HG03378 (cell line): Measurements from ENCODE around the gene CNGB1.
"Not testable (repeated sequence)": the region's sequence is repeated elsewhere in the genome, so short reads cannot be mapped to it uniquely, and the experiment has no call there.

ENCODE experiments used
- ATAC-seq: cut with Tn5 transposase; IDR thresholded peaks from one replicate; pipeline ENCODE4 v1.9.1; 2021; ENCODE audit warnings: mild to moderate bottlenecking, moderate library complexity; ENCODE audit not compliant: unreplicated experiment

The CNGB1 gene

DNA sequence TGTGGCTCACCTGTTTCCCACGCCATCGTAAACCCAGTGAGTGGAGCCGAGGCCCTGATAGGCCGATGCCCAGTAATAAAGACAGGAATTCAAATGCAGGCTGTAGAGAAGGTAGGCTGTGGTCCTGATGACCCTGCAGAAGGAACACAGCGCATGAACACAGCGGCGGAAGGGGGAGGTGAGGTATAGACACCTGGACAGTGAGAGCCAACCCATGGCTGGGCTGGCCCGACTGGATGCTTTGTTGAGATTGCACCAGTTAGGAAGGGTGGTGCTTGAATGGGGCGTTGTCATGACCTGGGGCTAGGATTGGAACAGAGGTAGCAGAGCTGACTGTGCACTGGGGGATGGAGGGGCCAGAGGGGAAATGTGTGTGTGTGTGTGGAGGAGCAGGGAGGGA lies 59.2 kb downstream of the CNGB1 start:
- ATAC-seq = no peak

DNA sequence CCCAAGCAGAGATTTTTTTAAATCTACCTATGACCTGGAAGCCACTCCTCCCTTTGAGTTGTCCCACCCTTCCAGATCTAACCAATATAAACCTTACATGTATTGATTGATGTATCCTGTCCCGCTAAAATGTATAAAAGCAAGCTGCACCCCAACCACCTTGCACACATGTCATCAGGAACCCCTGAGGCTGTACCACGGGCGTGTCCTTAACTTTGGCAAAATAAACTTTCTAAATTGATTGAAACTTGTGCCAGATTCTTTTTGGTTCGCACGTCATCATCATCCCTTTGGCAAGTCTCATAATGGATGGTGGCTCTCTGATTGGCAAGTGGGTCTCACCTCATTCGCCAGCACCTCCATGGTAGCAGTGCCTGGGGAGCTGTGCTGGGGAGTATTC lies 60.2 kb downstream of the CNGB1 start:
- no peak for ATAC-seq

DNA sequence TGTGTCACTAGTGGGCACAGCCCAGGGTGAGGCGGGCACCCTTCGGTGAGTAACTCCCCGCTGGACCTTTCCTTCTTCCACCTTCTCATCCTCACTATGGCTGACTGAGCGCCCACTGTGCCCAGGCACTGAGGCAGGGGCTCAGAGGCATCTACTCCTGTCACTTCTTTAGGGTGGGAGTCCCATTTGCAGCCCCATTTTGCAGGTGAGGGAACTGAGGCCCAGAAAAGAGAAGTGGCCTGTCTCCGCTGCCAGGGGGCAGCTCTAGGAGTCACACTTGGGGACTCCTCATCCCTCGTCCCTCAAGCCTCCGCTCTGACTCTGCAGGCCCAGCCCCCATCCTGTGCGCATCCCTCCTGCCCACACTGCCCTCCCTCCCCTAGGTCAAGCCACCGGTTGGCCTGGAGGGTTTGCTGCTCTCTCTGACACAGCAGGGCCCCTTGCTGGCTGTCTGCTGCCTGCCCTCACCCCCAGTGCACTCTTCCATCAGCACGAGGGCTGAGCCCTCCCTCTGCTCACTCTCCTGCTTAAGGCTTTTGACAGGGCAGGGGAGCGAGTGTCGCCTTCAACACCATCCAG lies 62.4 kb downstream of the CNGB1 start:
- ATAC-seq = no peak

DNA sequence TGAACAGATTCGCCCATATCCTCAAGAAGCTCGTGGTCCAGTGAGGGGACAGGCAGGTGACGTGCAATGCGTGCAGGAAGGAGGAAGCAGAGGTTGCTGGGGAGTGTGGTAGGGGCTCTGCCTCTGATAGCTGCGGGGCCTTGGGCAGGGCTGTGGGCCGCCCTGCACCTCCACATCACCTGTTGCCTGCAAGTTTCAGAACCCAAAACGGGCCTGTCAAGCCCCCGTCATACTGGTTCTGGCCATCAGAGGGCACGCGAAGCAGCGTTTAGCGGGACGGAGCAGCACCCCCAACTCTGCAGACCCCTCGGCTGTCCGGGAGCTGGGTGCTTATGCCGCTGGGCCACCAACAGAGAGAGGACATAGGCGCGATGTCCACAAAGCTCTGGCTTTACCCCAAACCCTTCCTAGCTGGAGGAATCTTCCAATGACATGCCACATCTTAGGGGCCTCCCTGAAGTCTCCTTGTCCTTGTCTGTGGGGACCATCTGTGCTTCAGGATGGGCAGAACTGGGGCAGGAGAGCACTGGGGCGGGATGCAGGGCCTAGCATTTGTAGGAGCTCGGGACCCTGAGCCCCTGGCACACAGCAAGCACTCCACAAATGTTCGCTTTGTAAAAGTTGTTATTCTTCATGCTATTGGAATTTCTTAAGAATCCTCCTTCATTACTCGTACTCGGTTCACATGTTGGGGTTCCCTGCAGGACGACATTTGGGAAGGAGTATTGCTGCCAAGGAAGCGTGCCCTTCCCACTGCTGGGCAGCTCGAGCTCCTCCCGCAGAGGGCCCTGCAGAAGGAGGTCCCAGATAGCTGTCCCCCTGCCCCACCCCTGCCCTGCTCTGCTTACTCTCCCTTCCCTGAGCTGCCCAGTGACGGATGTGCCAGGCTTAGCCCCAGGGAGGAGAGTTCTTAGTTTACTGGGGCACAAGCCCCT lies 64.3 kb downstream of the CNGB1 start:
- no peak for ATAC-seq

DNA sequence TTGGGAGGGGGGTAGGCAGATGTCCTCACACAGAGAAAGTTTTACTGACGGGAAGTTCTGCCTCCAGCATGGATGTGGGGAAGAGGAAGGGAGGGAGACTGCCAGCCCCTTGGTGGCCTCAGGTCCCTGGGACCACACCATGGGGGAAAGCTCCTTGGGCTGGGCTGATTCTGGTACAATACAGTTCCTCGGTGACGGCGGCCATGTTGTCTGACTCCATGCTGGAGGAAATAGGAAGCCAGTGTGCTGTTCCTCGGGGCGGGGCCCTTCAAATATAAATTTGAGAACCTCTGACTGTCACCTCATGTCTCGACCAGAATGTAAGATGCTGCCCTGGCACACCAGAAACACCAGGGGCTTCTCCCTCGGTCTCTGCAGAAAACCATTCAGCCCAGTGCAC lies 66.8 kb downstream of the CNGB1 start:
- no peak for ATAC-seq

DNA sequence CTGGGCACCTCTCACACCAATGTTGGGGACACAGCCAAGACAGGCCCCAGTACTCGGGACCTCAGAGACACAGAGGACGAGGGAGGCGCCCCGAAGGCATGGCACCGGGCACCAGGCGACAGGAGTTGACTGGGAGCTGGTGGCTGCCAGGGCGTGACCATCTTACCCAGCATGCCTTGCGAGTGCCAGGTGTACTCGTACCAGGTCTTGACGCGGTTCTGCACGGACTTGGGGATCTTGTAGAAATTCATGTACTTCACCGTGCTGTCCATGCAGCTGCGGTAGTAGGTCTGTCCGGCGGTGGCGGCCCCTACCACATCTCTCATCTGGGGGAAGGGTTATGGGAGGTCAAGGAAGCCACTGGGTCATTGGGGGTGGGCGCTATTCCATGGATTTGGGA lies 67.3 kb downstream of the CNGB1 start:
- no peak for ATAC-seq

DNA sequence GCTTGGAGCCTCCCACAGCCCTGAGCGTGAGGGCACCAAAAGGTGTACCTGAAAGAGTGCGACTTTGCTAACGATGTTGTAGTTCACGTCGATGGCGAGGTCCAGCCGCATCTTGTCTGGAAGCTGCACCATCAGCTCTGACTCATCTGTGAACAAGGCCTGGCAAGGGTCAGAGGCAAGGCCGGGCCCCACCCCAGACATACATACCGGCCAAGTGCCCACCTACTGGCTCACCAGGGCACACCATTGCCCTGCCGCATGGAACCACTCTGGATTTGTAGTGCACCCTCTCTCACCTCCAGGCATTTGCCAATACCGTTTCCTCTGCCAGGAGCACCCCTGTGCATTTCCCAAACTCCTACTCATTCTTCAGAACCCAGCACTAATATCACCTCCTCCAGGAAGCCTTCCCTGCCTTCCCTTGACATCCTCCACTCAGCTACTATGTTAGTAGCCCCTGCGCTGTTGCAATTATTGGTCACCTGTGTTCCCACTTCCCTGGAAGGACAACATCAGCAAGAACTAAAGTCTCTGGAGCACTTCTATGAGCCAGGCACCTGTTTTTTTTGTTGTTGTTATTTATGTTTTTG lies 69.4 kb downstream of the CNGB1 start:
- ATAC-seq = no peak

DNA sequence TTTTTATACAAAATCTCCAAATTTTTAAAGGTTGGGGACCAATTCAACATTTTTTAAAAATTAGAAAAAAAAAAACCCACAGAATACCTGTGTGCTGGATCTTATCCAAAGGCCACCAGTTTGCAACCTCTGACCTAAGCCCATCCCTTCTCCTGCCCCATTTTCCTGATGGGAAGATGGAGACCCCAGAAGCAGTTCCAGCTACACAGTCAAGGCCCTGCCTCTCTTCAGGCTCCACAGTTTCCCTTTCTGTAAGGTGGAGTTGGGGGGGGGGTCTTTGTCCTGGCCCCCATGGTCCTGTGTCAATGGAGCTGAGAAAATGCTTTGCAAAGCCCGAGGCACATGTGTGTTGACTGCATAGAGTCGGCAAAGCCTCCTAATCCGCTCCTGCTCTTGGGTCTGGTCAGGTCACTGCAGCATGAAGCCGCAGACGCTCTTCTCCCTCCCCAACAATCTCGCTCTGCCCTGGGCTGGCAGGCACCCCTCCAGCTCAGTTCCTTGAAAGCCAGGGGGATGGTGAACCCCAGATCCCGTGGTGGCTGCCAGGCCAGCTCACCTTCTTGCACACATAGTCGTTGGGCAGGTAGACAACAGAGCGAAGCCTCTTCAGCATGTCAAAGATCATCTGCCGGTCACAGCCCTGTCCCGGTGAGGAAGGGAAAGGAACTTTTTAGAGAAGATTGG lies 70.0 kb downstream of the CNGB1 start:
- no peak for ATAC-seq

DNA sequence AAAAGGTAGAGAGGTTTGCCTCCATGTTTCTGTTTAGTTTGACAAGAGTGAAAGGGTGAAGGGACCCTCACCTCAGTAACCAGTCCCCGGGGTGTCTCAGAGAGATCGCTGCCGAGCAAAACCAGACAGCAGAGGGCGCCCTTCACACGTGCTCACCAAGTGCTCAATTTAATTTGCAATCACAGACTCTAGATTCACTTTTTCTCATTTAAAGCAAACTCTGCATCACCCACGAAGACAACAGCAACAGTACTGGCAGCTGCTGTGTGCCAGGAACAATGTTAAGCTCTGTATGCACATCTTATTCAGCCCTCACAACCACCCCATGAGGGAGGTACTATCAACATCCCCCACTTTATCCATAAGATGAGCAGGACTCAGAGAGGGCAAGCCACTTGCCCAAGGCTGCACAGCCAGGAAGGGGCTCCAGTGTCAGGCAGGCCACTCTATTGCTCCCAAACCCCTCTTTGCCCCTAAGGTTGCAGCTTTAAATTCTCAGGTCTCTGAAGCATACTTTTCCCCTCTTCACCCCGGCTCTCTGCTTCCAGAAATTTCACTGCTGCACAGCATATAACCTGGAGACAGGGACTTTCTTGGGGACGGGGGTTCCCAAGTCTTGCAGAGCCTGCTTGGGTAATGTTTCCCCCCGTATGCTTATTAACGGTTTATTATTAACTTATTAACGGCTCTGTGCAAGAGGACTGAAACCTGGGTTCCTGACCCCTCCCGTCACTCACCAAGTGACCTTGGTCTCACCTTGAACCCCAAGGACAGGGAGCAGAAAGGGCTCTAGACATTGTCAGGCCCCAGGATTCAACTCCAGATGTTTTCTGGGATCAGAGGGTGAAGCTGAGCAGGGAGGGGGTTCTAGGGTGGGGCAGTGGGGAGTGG lies 70.9 kb downstream of the CNGB1 start:
- ATAC-seq = no peak

DNA sequence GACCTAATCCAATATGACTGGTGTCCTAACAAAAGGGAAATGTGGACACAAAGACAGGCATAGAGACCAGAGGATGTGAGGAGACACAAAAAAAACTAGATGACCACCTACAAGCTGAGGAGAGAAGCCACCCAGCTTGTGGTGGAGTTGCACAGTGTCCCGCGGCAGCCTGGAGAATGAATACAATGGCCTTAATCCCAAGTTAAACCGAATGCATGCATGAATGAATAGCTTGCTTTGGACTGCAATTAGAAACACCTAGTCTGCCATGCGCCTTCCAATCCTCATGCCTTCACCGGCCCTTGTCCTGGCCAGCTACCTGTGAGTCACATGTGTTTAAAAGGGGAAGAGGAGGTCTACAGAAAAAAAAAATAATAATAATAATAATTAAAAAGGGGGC lies 72.0 kb downstream of the CNGB1 start:
- ATAC-seq = no peak

DNA sequence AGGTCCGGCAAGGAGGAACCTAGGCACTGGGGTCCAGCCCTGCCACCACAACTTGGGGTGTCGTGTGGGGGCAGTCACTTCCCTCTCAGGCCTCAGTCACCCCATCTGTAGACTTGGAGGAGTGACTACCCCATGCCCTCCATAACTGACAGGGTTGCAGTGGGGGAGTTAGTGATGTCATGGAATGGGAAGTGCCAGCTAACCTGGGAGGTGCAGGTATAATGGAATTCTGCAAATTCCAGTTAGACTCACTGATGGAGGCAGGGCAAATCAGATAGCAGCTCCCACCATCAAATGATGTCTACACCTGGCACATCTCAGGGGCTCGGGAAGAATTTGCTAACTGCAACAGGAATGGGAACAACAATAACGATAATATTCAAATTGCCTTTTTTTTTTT lies 72.9 kb downstream of the CNGB1 start:
- no peak for ATAC-seq

DNA sequence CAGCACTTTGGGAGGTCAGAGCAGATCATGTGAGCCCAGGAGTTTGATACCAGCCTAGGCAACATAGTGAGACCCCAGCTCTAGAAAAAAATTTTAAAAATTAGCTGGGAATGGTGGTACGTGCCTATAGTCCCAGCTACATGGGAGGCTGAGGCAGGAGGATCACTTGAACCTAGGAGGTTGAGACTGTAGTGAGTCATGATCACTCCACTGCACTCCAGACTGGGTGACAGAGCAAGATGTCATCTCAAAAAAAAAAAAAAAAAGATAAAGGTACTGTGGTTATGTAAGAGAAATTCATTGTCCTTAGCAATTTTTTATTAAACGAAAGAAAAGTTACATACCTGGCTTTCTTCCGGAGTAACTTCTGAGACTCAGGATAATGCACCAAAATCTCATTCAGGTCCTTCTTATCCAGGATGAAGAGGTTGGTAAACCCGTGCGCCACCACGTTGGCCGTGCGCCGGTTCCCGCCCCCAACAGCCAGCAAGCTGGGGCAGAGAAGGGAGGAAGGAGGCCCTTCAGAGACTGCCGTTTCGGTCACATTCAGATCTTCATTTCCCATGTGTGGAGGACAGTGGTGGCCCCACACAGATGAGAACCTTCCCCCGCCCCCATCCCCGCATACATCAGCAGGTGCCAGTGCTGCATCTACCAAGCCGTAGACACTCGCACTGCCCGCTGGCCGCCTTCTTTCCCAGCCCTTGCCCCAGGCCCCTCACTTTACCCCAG lies 73.7 kb downstream of the CNGB1 start:
- no peak for ATAC-seq

DNA sequence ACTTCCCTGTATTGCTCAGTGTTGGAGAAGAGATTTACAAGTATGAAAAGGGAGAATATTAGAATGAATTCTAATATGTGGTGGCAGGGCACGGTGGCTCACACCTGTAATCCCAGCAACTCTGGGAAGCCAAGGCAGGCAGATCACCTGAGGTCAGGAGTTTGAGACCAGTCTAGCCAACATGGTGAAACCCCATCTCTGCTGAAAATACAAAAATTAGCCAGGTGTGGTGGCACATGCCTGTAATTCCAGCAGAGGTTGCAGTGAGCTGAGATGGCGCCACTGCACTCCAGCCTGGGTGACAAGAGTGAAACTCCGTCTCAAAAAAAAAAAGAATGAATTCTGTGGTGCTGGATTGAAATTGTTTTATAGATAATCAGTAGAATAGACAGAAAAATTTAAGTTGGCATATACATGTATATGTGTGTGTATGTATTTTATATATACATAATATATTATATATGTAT lies 75.8 kb downstream of the CNGB1 start:
- not testable (repeated sequence) for ATAC-seq

DNA sequence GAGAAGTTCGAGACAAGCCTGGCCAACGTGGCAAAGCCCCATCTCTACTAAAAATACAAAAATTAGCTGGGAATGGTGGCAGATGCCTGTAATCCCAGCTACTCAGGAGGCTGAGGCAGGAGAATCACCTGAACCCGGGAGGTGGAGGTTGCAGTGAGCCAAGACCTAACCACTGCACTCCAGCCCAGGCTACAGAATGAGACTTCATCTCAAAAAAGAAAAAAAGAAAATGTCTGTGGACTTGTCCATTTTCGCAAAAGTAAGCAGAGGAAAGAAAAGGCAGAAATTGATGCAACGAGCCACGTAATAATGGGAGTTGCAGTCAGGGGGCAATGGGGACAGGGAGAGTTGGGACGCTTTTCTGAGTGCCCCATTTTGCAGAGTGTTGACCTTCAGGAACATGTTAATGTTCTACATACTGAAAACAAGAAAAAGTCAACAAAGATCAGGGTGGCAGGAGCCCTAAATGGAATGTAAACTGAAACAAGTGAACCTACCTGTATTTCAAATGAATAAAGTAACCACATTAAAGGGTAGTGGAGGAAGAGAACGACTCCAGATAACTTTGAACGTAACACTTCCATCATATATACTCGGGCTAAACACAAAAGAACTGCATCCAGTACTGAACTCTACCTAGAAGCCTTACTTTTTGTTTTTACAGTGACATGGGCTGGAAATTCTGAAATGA lies 76.4 kb downstream of the CNGB1 start:
- ATAC-seq = no peak

DNA sequence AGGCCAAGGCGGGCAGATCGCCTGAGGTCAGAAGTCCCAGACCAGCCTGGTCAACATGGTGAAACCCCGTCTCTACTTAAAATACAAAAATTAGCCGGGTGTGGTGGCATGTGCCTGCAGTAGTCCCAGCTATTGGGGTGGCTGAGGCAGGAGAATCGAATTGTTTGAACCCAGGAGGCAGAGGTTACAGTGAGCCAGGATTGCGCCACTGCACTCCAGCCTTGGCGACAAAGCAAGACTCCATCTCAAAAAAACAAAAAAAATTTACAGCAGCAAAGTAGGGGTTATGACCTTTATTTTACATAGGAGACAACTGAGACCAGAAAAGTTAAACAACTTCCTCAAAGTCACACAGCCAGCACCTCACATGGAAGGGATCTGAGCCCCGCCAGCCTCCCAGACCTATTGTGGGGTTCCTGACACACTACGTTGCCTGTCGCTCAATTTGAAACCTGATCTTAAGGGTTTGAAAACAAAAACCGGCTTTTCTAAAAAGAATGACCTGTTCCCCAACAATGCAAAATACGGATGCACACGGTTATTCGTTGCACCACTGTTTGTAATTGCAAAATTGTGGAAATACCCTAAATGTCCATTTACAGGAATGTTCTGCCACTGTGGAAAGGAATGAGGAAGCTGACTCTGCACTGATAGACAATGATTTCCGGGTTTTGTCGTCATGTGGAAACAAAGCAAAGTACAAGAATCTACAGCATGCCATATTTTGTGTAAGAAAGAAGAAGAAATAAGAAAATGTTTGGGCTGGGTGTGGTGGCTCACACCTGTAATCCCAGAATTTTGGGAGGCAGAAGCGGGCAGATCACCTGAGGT lies 77.2 kb downstream of the CNGB1 start:
- no peak for ATAC-seq

DNA sequence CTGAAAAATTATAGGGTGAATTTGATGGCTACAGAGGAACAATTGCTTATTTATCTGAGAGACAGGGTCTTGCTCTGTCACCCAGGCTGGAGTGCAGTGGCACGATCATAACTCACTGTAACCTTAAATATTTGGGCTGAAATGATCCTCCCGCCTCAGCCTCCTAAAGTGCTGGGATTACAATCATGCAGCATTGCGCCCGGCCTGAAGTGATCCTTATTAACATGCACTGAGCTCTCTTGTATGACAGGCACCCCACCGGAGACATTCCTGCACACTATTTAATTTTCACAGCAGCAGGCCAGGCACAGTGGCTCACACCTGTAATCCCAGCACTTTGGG lies 77.7 kb downstream of the CNGB1 start:
- no peak for ATAC-seq

DNA sequence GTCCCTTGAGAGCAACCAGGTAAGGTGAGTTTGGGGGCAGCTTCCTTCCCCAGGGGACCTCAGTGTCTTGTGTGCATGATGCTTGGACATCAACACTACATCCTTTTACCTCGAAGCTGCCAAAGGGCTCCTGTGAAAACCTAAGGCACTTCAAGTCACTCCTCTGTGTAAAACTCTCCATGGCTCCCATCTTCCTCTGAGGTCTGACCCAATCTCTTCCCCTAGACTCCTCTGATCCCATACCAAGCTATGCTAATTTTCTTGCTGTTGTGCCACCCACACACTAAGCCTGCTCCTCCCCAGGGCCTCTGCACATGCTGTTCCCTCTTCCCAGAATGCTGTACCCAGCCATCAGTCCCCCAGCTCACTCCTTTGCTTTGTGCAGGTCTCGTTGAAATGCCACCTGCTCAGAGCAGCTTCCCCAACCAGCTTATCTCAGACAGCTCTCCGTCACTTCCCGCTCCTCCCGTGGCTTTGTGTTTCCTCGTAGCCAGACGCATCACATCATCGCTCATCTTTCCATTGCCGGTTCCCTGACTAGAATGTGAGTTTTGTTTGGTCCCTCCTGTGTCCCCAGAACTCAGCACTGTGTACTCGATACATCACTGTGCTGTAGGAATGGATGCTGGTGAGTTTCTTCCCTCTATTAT lies 78.4 kb downstream of the CNGB1 start:
- no peak for ATAC-seq

DNA sequence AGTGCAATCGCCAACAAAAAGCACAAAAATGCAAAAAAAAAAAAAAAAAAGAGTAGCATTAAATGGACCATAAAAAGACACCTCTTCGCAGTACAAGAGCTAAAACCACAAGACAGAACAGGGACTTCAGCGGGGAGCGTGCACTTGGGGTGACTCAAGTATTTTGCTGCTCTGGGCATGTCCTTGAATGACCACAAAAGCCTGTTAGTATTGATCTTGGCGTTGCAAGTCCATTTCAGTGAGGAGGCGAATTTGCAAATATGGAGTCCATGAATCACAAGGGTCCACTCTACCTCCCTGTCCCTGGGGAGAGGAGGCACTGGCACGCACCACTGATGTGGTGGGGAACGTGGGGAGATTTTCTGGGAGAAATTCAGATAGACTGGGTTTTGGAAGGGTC lies 78.9 kb downstream of the CNGB1 start:
- no peak for ATAC-seq
